HG02678 (cell line): ENCODE results near the gene CDH18.

ENCODE experiments used
- ATAC-seq: cut with Tn5 transposase; IDR thresholded peaks from one replicate; pipeline ENCODE4 v1.9.1; 2021; ENCODE audit warnings: mild to moderate bottlenecking, moderate library complexity; ENCODE audit not compliant: unreplicated experiment

Gene CDH18

DNA sequence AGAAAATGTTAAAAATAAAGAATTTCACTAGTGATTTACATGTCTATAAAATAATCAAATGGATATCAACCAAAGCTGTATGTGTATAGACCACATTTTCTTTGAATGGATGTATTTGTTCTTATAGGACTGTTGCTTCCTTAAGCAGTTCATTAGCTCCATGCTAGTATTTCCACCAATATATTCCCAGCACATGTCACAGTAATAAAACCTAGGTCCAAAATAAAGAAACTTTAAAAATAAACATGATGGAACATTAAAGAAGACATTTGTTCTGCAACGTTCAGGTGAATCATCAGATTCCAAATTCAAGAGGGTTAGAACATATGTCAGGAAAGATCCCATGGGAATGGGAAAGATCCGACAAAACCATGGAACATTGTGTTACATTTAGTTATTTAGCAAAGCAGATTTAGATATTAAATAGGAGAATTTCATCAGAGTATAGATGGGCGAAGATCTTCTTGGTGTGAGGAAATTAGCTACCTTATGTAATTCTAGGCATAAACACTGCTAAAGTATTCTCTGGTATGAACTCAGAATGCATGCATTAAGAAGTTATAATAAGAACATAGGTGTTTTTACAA, 490.7 kb downstream of the CDH18 start:
- no peak for ATAC-seq

GRCh38 chr5:19496056-19496455, 491.9 kb downstream of the CDH18 start:
- ATAC-seq = no peak

DNA sequence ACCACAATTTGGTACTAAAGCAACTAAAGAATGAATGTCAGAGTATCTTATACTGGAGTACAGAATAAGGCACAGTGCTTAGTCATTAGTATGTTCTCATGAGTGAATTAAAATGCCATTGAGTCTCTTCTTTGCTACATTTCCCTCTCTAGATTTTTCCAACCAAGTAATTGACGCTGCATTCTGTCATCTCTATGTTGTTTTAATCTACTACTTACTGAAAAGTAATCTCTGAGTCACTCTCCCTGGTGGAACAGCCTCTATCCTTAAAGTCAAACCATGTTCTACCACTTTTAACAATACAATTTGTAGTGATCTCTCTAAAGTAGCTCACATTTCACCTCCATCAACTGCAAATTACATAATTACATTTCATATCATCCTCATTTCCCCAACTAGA, 495.1 kb downstream of the CDH18 start:
- ATAC-seq = no peak

DNA sequence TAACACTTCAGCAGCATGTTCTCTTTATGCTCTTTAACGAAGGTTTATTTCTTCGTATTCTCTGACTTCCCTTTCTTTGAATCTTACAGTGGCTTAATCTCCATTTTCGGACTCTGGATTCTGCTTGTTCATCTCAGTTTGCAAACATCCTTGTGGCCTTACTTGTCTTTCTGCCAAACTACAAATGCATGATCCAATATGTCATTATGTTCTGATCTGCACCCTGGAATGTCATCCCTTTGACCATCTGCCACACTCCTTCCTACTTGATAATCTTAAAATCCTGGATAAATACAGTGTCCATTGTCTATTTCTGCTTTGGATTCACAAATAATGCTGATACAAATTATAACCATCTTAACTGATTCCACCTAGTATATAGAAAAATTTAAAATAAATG, 499.2 kb downstream of the CDH18 start:
- no peak for ATAC-seq

GRCh38 chr5:19487480-19487879, 500.5 kb downstream of the CDH18 start:
- ATAC-seq = no peak

- ATAC-seq = no peak
Measured at GRCh38 chr5:19479562-19479961, 508.4 kb downstream of the CDH18 start.

DNA sequence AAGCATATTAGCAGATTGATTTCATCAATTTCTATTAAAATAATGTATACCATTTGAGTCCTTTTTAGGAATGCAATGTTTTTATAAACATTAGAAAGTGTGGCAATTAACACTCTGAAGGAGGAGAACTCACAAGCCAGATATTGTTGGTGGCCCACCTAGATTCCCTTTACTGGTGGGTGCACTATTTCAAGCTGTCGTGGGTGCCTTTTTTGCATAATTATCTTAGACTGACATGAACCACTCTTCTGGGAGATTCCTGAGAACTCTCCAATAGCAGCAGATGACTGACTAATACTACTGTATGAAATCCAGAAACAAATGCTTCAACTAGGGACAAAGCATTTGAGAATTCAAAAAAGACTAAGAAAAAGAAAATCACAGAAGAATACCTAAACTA, 526.0 kb downstream of the CDH18 start:
- ATAC-seq = no peak

- no peak for ATAC-seq
Measured at GRCh38 chr5:19424506-19424905, 563.5 kb downstream of the CDH18 start.
